Suprapubic skin (tissue), 4 donors: Measurements from ENCODE around the gene GRXCR1.

Experiments
- CTCF ChIP-seq, 2 donors: fragments of 200-600 bp in 1 of 2; fragments of 450-650 bp in 1 of 2; sonication (generic) in 1 of 2; IDR thresholded peaks; one replicate each; pipeline ENCODE4 v1.5.1; 2016 to 2019; ENCODE audit warnings: antibody characterized with exemption in 2 of 2, mild to moderate bottlenecking in 1 of 2, moderate library complexity in 1 of 2
- POLR2A ChIP-seq, 2 donors: fragments of 450-650 bp; IDR thresholded peaks; one replicate each; pipeline ENCODE4 v1.6.1; 2017; ENCODE audit warnings: antibody characterized with exemption in 2 of 2, mild to moderate bottlenecking in 2 of 2, moderate library complexity in 2 of 2
- POLR2AphosphoS5 ChIP-seq, 3 donors: sonication (generic); formaldehyde crosslinking; IDR thresholded peaks; one replicate each; pipeline ENCODE4 v1.6.1; 2017; ENCODE audit warnings: antibody characterized with exemption in 3 of 3

- TF ChIP-seq POLR2AphosphoS5 (IDR thresholded peaks at IDR 0.05) (no peak), POLR2A (IDR thresholded peaks at IDR 0.05) (no peak), CTCF (IDR thresholded peaks at IDR 0.05) (no peak)
Observed at GRCh38 chr4:43014256-43014655, 121.7 kb downstream of the GRXCR1 start.
